ENCODE data around the gene KLHL30. TPM values are rescaled to one million over a fixed set of nuclear protein-coding genes. Genes with fewer than 3 reads are reported as not detected.

KLHL30 gene
- 0.29 and 0.66 TPM in 2 replicates for total RNA-seq

GRCh38 chr2:238138331-238139195, at the start of gene KLHL30:
KLHL30 (plus strand) TSS chr2:238138668; CDS start chr2:238140755, 2,087 bp downstream.

GRCh38 chr2:238100049-238100820, 38.2 kb upstream of the KLHL30 start, which contains the start of gene ESPNL:
ESPNL (plus strand) TSS chr2:238100340; CDS start chr2:238100420, 80 bp downstream.

GRCh38 chr2:238158509-238159070, 20.1 kb downstream of the KLHL30 start, which contains the start of gene ERFE:
ERFE (plus strand) TSS chr2:238158970; CDS start chr2:238159008, 38 bp downstream.

Other genes with a start within 250 kb of the KLHL30 start
- gene UBE2F, start 171.7 kb upstream of the KLHL30 start, total RNA-seq = 59.3 and 60.4 TPM in 2 replicates
- 11.6 and 11.9 TPM in 2 replicates for gene SCLY, start 77.7 kb upstream of the KLHL30 start, total RNA-seq
- 2.3 and 9.8 TPM in 2 replicates for gene ESPNL, start 38.3 kb upstream of the KLHL30 start, total RNA-seq
- 3.6 and 4.2 TPM in 2 replicates for gene ERFE, start 20.3 kb downstream of the KLHL30 start, total RNA-seq
- 19.8 and 32.1 TPM in 2 replicates for gene ILKAP, start 65.0 kb downstream of the KLHL30 start, total RNA-seq
- gene HES6, start 101.4 kb downstream of the KLHL30 start, total RNA-seq = 1.8 and 2.9 TPM in 2 replicates
- 2.8 and 5.4 TPM in 2 replicates for gene PER2, start 149.9 kb downstream of the KLHL30 start, total RNA-seq
- gene TRAF3IP1, start 181.8 kb downstream of the KLHL30 start, total RNA-seq = 6.9 and 8.0 TPM in 2 replicates